ENCODE measurements around the gene ACTG1.

GRCh38 chr17:81541123-81541522, 28.5 kb upstream of the ACTG1 start:
- TF ChIP-seq, protein P1, sequence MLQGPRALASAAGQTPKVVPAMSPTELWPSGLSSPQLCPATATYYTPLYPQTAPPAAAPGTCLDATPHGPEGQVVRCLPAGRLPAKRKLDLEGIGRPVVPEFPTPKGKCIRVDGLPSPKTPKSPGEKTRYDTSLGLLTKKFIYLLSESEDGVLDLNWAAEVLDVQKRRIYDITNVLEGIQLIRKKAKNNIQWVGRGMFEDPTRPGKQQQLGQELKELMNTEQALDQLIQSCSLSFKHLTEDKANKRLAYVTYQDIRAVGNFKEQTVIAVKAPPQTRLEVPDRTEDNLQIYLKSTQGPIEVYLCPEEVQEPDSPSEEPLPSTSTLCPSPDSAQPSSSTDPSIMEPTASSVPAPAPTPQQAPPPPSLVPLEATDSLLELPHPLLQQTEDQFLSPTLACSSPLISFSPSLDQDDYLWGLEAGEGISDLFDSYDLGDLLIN (CRISPR knock-in tag; IDR thresholded peaks at IDR 0.05; ENCODE audit: borderline replicate concordance): no peak
- TF ChIP-seq, protein P2, sequence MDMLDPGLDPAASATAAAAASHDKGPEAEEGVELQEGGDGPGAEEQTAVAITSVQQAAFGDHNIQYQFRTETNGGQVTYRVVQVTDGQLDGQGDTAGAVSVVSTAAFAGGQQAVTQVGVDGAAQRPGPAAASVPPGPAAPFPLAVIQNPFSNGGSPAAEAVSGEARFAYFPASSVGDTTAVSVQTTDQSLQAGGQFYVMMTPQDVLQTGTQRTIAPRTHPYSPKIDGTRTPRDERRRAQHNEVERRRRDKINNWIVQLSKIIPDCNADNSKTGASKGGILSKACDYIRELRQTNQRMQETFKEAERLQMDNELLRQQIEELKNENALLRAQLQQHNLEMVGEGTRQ (IDR thresholded peaks at IDR 0.05; ENCODE audit: low read depth, low read length): no peak
- TF ChIP-seq, protein P2 (CRISPR knock-in tag; IDR thresholded peaks at IDR 0.05; ENCODE audit: borderline replicate concordance): no peak
- TF ChIP-seq, protein P3, sequence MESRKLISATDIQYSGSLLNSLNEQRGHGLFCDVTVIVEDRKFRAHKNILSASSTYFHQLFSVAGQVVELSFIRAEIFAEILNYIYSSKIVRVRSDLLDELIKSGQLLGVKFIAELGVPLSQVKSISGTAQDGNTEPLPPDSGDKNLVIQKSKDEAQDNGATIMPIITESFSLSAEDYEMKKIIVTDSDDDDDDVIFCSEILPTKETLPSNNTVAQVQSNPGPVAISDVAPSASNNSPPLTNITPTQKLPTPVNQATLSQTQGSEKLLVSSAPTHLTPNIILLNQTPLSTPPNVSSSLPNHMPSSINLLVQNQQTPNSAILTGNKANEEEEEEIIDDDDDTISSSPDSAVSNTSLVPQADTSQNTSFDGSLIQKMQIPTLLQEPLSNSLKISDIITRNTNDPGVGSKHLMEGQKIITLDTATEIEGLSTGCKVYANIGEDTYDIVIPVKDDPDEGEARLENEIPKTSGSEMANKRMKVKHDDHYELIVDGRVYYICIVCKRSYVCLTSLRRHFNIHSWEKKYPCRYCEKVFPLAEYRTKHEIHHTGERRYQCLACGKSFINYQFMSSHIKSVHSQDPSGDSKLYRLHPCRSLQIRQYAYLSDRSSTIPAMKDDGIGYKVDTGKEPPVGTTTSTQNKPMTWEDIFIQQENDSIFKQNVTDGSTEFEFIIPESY (CRISPR knock-in tag; IDR thresholded peaks at IDR 0.05): no peak
- TF ChIP-seq TAF1 (CRISPR knock-in tag; IDR thresholded peaks at IDR 0.05) (no peak), KDM5A (IDR thresholded peaks at IDR 0.05; ENCODE audit: borderline replicate concordance, low read length) (no peak), HNF4A (CRISPR knock-in tag; IDR thresholded peaks at IDR 0.05) (no peak), NFIB (CRISPR knock-in tag; IDR thresholded peaks at IDR 0.05; ENCODE audit: borderline replicate concordance) (no peak), EHMT2 (IDR thresholded peaks at IDR 0.05; ENCODE audit: borderline replicate concordance, low read depth, low read length) (no peak), RERE (CRISPR knock-in tag; IDR thresholded peaks at IDR 0.05; ENCODE audit: low read depth) (no peak)
